Neural crest cell (in vitro differentiated cells): ENCODE data around the gene SSUH2. TPM values are rescaled to one million over a fixed set of nuclear protein-coding genes. Genes with fewer than 3 reads are reported as not detected.

ENCODE experiments used
- DNase-seq: peaks from one replicate; pipeline ENCODE4 v3.0.0; 2021; ENCODE audit warnings: low read depth, mixed read lengths, low spot score
- H3K27ac Mint-ChIP-seq: one replicate; pipeline ENCODE4 v1.8.0; 2021; ENCODE audit warnings: mild to moderate bottlenecking, mixed read lengths; ENCODE audit not compliant: unreplicated experiment
- H3K27me3 Mint-ChIP-seq: 2 replicates; pipeline ENCODE4 v1.8.0; 2021; ENCODE audit warnings: low read depth, mild to moderate bottlenecking, mixed read lengths
- H3K36me3 Mint-ChIP-seq: 2 replicates; pipeline ENCODE4 v1.8.0; 2021; ENCODE audit warnings: low read depth, mild to moderate bottlenecking, mixed read lengths
- H3K4me1 Mint-ChIP-seq: 2 replicates; pipeline ENCODE4 v1.8.0; 2021; ENCODE audit warnings: mixed read lengths
- H3K4me3 Mint-ChIP-seq: one replicate; pipeline ENCODE4 v1.8.0; 2021; ENCODE audit warnings: mild to moderate bottlenecking, mixed read lengths
- H3K9me3 Mint-ChIP-seq: 2 replicates; pipeline ENCODE4 v1.8.0; 2021; ENCODE audit warnings: mixed read lengths
- CTCF ChIP-seq: fragments of 200-600 bp; sonication (generic); conservative IDR thresholded peaks from 2 replicates; pipeline ENCODE4 v1.5.0; 2021; ENCODE audit warnings: antibody characterized with exemption, mild to moderate bottlenecking
- total RNA-seq: library from RNA; stranded (reverse); gene quantifications from 2 replicates; pipeline ENCODE4 v1.2.1, GENCODE V29; 2021

Gene SSUH2
- total RNA-seq, 1 donor from 2014 or later: 14.1 TPM

- TF ChIP-seq CTCF: no peak
- no peak overlapping the region for H3K4me3 Mint-ChIP-seq
- H3K9me3 Mint-ChIP-seq: peaks cover 11% of the 10 kb centered on the region
- H3K27me3 Mint-ChIP-seq: no peaks in the 10 kb centered on the region
- no peak for DNase-seq
- peaks cover 66% of the 10 kb centered on the region for H3K4me1 Mint-ChIP-seq
- H3K36me3 Mint-ChIP-seq: peaks cover 10% of the 10 kb centered on the region
- no peak overlapping the region for H3K27ac Mint-ChIP-seq
These were observed 23.0 kb upstream of the SSUH2 start for GRCh38 chr3:8667463-8668091.

GRCh38 chr3:8665407-8665896, 20.9 kb upstream of the SSUH2 start:
- no peak for DNase-seq
- peak overlapping the region; percentile 48 for H3K4me3 Mint-ChIP-seq
- TF ChIP-seq CTCF: no peak
- H3K27ac Mint-ChIP-seq: no peak overlapping the region
- H3K27me3 Mint-ChIP-seq: no peaks in the 10 kb centered on the region
- H3K4me1 Mint-ChIP-seq: peaks cover 86% of the 10 kb centered on the region
- peaks cover 2% of the 10 kb centered on the region for H3K9me3 Mint-ChIP-seq
- H3K36me3 Mint-ChIP-seq: peaks cover 2% of the 10 kb centered on the region

GRCh38 chr3:8663177-8664061, 18.8 kb upstream of the SSUH2 start:
- Mint-ChIP-seq H3K9me3 (no peaks in the 10 kb centered on the region), H3K36me3 (no peaks in the 10 kb centered on the region), H3K4me1 (peaks cover 93% of the 10 kb centered on the region), H3K27ac (no peak overlapping the region), H3K4me3 (peak overlapping the region; percentile 21), H3K27me3 (no peaks in the 10 kb centered on the region)
- peak; percentile 86 for DNase-seq
- peak; percentile 81 for TF ChIP-seq CTCF

GRCh38 chr3:8662594-8662993, 18.0 kb upstream of the SSUH2 start:
- no peak for TF ChIP-seq CTCF
- no peak for DNase-seq
- Mint-ChIP-seq H3K4me3 (no peak overlapping the region), H3K27ac (no peak overlapping the region), H3K9me3 (no peaks in the 10 kb centered on the region), H3K36me3 (no peaks in the 10 kb centered on the region), H3K27me3 (no peaks in the 10 kb centered on the region), H3K4me1 (peaks cover 94% of the 10 kb centered on the region)

DNA sequence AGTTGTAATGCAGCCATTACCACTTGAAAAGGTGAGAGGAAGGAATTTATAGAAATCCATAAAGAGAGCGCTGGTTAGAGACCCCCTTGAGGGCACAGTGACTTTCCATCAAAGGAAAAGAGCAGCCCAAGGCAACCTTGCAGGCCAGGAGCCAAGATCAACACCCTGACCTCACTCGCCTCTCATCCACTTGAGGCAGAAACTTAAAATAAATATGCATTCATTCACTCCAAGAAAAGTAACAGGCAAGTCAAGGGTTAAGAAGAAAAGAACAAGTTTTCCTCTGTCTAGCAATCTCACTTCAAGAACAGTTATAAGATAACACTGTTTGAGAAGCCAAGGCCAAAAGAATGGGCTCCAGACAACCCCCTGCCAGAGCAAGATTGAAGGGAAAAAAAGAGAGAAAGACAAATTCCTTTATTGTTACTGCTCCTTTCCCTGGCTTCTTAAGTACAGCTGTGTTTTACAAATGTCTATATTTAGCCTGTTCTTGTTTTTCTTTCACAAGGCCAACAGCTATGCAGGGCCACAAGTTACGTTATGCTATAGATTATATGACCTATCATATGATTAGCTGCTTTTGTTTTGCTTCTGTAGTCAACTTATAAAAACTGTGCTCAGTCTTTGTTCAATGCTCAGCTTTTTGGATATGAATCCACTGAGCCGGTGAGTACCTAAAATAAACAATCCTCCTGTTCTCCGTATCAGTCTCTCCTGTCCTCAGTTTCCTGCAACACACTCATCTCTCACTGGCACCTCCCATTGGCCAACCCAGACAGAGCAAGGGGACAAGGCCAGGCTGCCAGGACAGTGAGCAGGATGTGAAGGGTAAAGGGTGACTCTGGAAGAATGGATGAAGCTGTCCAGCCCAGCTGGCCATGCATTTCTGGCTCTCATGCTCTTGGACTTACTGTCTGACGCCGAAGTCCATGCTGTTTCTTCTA, 15.8 kb upstream of the SSUH2 start:
- no peak for DNase-seq
- Mint-ChIP-seq H3K36me3 (peaks cover 2% of the 10 kb centered on the region), H3K4me1 (peaks cover 88% of the 10 kb centered on the region), H3K9me3 (peaks cover 1% of the 10 kb centered on the region), H3K4me3 (no peak overlapping the region), H3K27ac (peak overlapping the region; percentile 81), H3K27me3 (peaks cover 2% of the 10 kb centered on the region)
- TF ChIP-seq CTCF: no peak
